DMS 273 treated with DMSO at 0.1 percent for 48 hours (cell line): Measurements from ENCODE around the gene HACD2.

ENCODE experiments used
- DNase-seq: peaks from one replicate; lab custom pipeline; 2025; lab: John Stamatoyannopoulos, UW

Gene HACD2

GRCh38 chr3:123481722-123482457 lies 103.0 kb downstream of the HACD2 start:
- no peak for DNase-seq

DNA sequence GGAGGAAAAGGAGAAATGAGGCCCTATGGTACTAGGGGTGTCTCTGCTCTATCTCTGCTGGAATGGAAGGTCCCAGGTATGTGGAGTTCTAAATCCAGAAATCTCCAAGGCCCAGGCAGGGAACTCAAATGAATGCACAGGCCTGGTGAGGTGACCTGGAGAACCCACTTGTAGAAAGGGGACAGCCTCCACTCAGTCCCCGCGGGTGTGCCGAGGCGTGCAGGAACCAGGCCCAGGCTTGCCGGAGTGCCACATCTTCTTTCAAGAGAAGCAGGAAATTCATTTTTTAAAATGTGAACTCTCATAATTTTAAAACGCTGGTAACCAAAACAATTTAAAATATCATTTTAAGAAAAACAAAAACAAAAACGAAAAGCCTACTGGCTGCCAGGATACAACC lies 103.8 kb downstream of the HACD2 start:
- DNase-seq: no peak

DNA sequence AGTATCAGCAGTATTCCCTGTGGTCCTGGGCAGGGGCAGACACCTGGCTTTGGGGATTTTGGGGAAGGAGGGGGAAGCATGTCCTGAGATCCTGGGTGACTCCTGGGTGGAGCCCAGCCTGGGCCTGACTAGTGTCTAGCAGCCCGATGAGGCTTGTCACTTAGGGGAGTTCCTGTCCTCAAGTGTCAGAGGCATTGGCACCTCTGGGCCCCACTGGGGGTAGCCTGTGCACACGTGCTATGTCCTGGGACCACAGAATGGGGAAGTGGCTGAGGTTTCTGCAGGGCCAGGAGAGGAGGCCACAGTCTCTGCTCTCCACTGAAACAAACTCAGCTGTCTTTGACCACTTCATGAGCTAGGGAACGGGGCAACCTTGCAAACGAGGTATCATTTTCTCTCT lies 104.4 kb downstream of the HACD2 start:
- no peak for DNase-seq

DNA sequence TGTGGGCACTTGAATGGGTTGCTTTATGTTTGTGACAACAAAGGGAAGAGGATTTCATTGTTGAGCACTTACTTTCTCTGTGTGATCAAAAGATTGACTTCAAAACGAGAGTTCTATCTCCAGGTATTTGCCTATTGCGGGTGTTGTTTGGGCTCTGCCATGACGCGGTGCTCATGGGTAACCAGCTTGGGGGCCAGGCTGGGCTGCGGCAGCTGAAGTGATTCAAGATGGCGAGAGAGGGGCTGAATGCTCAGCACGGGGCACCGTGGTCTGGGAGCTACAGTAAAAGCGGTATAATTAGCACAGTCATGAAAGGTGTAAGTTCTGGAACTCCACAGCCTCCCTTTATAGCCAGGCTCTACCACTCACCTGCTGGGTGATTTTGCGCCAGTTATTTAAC lies 105.0 kb downstream of the HACD2 start:
- no peak for DNase-seq

DNA sequence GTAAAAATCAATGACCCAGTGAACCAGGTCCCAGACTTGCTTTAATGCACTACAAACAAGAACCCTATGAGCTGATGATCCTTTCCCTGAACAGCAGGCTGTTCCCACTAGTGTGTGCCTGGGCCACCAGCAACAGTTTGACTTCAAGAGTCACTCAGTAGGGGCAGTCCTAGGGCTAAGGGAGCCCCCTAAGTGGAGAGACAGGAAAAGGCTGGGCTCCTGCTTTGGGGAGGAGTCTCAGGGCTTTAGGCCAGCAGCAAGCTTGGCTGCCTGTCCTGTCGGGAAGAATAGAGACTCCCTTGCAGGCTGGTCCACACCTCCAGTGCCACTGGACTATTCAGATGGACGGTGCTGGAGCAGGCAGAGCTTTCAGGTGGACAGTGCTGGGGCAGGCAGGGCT lies 106.5 kb downstream of the HACD2 start:
- no peak for DNase-seq

DNA sequence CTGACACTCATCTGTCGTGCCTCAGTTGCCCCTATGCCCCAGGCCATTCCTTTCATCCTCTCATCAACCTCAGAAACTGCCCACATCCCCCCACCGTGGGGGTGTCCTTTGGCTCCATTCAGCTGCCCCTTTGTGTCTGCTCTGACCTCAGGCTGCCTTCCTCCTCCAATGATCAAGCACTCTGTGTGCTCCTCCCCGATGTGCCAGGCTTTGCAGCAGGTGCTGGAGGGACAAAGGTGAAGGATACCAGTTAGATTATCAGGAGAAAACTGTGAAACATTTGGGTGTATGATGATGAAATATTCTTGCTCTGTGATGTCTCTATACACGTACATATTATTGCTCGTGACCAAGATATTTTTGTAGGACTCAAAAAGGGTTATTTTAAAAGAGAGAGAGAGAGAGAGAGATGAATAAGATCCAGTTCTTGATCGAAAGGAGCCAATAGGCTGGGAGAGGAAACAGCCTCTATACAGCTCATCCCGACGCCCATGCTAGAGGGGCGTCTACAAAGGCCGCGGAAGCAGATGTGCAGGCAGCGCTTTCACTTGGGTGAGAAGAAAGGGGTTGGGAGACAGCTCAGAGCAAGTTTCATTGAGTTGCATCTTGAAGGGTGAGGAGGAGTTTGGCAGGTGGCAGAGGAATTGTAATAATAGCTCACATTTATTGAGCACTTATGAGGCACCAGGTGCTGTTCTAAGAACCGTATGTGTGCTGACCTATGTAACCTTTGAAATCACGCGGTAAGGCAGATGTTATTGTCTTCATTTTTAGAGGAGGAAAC lies 107.7 kb downstream of the HACD2 start:
- DNase-seq: no peak

GRCh38 chr3:123475786-123476185 lies 109.1 kb downstream of the HACD2 start:
- DNase-seq: no peak

GRCh38 chr3:123471106-123471505 lies 113.7 kb downstream of the HACD2 start:
- no peak for DNase-seq

DNA sequence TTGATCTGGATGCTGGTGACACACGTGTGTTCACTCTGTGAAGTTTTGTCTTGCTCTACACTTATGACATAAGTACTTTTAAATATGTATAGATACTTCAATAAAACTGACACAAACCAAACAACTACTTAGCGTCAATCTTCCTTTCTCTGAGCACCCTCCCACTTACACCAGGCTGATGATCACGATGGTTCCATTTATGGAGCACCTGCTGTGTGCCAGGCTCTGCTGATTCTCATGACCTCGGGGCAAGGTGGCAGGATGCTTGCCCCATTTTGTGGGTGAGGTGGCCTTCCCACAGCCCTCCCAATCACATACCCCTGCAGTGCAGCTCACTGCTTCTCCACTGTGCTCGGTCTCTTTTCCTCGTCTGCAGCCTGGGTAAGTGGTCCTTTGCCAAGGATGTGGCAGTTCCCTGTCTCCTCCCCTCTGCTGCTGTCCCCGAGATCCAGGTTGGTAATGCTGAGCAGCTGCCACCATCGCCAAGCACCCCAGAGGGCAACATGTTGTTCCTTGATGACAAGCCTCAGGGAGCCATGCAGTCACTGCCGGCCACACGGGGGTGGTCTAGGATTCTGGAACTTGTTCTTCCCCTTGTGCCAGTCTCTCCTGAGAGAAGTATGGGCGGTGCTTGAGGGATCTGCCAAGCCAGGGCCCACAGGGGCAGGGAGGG lies 115.4 kb downstream of the HACD2 start:
- no peak for DNase-seq

GRCh38 chr3:123467046-123467445 lies 117.8 kb downstream of the HACD2 start:
- DNase-seq: no peak

DNA sequence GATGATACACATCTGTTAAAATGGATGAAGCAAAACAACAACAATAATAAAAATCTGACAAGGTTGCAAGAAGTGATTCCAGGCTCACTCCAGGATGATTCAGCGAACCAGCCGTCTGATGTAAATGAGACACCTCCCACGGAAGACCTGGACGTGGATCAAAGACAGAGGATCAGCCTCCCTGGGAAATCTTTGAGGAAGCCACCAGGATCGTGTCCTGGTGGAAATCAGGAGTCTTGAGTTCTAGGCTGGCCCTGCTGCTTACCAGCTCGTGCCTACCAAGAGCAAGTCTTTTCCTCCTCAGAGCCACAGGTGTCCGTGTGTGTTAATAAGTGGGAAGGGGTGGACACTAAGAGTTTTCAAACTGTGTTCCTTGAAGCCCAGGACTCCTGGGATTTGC lies 120.6 kb downstream of the HACD2 start:
- DNase-seq: no peak

DNA sequence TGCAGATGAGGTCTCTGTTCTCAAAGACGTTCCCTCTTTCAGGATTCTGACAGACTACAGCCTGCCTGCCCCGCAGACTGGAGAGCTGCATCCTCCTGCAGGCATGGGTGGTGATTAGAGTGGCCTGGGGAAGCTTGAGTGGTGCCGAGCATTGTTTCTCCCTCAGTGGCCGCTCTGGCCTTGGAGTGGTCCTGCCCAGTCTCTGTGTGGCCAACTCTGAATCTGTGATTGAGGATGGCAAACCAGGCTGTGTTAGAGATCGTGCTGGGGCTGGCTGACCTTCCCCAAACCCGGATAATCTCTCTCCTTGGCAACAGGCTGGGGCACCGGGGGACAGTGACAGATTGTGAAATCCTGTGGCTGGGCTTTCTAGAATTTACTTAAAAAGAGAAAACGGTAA lies 125.0 kb downstream of the HACD2 start:
- no peak for DNase-seq

DNA sequence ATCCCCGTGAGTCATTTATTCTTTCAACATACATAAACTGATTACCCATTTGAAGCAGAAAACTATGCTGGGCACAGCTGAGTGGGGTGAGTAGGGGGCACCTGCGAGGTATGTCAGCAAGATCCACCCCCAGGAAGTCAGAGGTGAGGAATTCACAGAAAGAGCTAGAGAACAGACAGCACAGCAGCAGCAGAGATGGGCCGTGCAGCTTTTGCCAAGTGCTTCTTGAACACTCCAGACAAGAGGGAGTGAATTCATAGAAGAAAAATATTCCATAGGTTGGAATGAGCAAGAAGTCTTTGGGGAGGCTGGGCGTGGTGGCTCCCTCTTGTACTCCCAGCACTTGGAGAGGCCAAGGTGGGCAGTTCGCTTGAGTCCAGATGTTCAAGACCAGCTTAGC lies 126.6 kb downstream of the HACD2 start:
- no peak for DNase-seq

DNA sequence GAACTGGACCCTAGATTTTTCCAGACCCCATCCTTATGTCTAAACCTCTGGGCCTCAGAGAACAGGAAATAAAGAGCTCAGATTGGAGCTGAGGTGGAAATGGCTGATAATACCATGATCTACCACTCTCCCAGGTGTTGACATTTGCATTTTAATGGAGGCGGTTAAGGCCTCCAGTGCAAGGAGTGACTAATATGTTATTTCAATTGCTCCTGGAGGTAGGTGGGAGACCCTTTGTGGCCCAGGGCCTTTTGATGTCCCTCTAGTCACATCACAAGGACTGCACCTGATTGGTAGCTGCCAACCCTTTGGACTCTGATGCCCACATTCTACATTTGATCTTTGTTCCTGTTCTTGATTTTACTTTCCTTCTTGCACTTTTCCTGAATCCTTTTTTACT lies 127.0 kb downstream of the HACD2 start:
- DNase-seq: no peak

- DNase-seq: no peak
Observed at GRCh38 chr3:123453675-123454074, 131.2 kb downstream of the HACD2 start.

DNA sequence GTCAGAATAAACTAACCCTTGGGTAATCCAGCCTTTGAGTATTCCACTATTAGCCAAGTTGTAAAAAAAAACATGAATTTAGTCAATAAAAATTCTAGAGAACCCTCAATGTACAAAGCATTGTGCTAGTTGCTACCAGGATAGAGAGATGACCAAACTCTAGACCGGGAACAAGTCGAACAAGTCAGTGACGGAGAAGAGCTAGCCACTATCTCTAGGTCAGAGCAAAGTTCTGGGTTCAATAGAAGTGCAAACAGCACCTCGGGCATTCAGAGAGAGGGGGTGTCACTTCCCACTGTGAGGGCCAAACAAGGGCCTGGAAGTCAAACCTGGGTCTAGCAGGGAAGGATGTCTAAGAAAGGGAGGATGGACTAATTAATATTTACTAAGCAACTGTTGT lies 133.7 kb downstream of the HACD2 start:
- DNase-seq: no peak

GRCh38 chr3:123449997-123450604 lies 134.8 kb downstream of the HACD2 start:
- no peak for DNase-seq

DNA sequence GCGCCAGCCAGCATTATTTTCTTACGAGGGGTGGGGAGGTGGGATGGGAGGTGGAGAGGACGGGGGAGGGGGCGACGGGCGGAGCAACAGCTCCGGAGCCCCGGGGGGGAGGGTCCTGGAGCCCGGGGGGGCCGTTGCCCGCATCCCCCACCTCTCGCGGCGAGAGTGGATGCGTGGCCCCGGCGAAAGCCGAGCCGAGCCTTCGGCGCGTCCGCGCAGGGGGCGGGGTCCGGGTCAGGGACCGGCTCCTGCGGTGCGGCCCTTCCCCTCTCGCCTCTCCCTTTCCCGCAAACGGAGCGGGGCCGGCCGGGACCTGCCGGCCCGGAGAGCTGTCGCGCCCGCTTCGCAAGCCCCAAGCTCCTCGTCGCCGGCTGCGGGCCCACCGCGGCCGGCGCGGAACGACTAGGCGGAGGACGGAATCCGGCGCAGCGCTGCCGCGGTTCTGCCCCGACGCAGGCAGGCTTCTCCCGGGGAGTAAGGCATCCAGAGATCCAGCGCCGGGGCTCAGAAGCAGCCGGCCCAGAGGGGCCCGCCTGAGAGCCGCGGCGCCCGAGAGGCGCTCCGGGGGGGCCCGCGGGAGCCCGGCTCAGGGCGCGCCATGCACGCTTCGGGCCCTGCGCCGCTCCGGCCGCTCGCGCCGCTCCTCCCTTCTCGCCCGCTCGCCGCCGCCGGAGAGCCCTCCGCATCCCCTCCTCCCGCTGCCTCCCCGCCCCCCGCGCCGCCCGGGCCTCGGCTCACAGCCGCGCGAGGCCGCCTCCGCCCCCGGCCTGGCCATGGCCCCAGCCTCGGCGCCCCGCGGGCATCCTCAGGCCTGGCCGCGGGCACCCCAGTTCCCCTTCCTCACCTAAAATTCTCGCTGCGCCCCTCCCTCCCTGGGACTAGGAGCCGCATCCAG lies 135.5 kb downstream of the HACD2 start:
- no peak for DNase-seq

GRCh38 chr3:123448536-123449101 lies 136.2 kb downstream of the HACD2 start, which contains the start of gene ADCY5:
ADCY5 (minus strand) TSS chr3:123449090; CDS start chr3:123448545, 545 bp downstream.
- DNase-seq: no peak

DNA sequence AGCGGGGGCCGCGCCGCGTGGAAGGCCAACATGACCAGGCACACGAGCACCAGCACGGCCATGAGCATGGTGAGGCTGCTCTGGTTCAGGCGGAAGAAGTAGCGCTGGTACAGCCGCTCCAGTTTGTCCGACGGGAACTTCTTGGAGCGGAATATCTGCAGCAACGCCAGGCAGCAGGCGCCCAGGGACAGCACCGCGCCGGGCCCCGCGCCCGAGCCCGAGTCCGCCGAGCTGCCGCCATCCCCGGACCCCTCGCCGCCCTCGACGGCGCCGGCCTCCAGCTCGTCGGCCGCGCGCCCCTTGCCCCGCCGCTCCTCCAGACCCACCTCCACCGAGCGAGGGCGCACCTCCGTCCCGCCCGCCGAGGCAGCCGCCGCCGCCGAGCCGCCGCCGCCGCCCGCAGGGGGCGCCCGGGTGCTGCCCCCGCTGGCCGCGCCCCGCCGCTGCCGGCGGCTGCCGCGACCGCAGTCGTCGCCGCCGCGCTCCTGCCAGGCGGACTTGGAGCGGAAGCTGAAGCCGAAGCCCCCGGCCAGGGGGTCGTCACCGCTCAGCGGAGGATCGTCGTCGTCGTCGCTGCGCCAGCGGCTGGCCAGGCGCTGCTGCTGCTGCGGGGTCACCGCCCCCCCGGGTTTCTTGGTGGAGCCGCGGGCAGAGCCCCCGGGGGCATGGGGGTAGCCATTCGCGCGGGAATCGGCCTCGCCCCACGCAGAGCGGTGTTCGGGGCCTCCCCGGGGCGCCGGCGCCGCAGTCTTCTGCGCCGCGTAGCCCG lies 136.9 kb downstream of the HACD2 start:
- DNase-seq: no peak

GRCh38 chr3:123447416-123447748 lies 137.5 kb downstream of the HACD2 start:
- DNase-seq: no peak
